B cell (primary cell): ENCODE results near the gene LAMA2. TPM values are rescaled to one million over a fixed set of nuclear protein-coding genes. Genes with fewer than 3 reads are reported as not detected.

Source experiments
- ATAC-seq: fragments of 200-7000 bp; cut with Tn5 transposase; one replicate; pipeline ENCODE4 v1.10.0; 2021; ENCODE audit warnings: low read depth, mild to moderate bottlenecking, moderate number of reproducible peaks, moderate library complexity
- CTCF ChIA-PET: fragments of 350-600 bp; sonication (Branson Sonifier 250); formaldehyde crosslinking; loops from one replicate; lab custom pipeline; 2021; ENCODE audit warnings: antibody characterized with exemption, inconsistent platforms; lab: Charles Lee
- POLR2A ChIA-PET: fragments of 350-600 bp; sonication (Branson Sonifier 250); formaldehyde crosslinking; loops from one replicate; lab custom pipeline; 2021; ENCODE audit warnings: antibody characterized with exemption; lab: Charles Lee
- DNase-seq: peaks from one replicate; pipeline ENCODE4 v3.0.0; 2013
- H2AFZ ChIP-seq: 2 replicates; pipeline ENCODE4 v1.6.1; 2012; ENCODE audit warnings: mild to moderate bottlenecking, low read depth, low read length; ENCODE audit not compliant: insufficient read depth, poor library complexity, severe bottlenecking
- H3K27ac ChIP-seq, 2 donors: 1 replicate in 1 of 2; 2 replicates in 1 of 2; pipeline ENCODE4 v1.5.1; 2012 to 2013; ENCODE audit warnings: low read length in 2 of 2, mild to moderate bottlenecking in 2 of 2, moderate library complexity in 1 of 2
- H3K27me3 ChIP-seq, 4 experiments: fragments of 200-600 bp in 1 of 4; sonication (generic) in 1 of 4; replicated peaks in 1 of 4; 1 replicate in 2 of 4; 2 replicates in 2 of 4; pipeline versions ENCODE4 v1.6.1 to v1.7.0; 2013 to 2016; ENCODE audit warnings: low read length in 3 of 4, mild to moderate bottlenecking in 2 of 4, mixed read lengths in 1 of 4, moderate library complexity in 1 of 4; ENCODE audit not compliant: insufficient read depth in 4 of 4, control insufficient read depth in 3 of 4; ENCODE audit errors: control extremely low read depth in 1 of 4
- H3K36me3 ChIP-seq, 2 experiments: replicated peaks in 1 of 2; 1 replicate in 1 of 2; 2 replicates in 1 of 2; pipeline versions ENCODE4 v1.6.1 to v1.7.1; 2013; ENCODE audit warnings: low read length in 1 of 2; ENCODE audit not compliant: insufficient read depth in 2 of 2, control insufficient read depth in 1 of 2; ENCODE audit errors: control extremely low read depth in 1 of 2, extremely low read depth in 1 of 2
- H3K4me1 ChIP-seq, 2 donors: fragments of 200-600 bp in 1 of 2; sonication (generic) in 1 of 2; 1 replicate in 1 of 2; 2 replicates in 1 of 2; pipeline versions ENCODE4 v1.5.1 to v1.6.1; 2013 to 2017; ENCODE audit warnings: low read length in 2 of 2; ENCODE audit not compliant: control insufficient read depth in 2 of 2, insufficient read depth in 2 of 2
- H3K4me2 ChIP-seq: replicated peaks from 2 replicates; pipeline ENCODE3; 2012; ENCODE audit warnings: mild to moderate bottlenecking, low read depth, low read length; ENCODE audit not compliant: poor library complexity, severe bottlenecking
- H3K4me3 ChIP-seq, 5 experiments: fragments of 200-600 bp in 1 of 5; sonication (generic) in 1 of 5; 1 replicate in 3 of 5; 2 replicates in 2 of 5; pipeline versions ENCODE4 v1.5.1 to v1.7.0; 2011 to 2016; ENCODE audit warnings: low read length in 4 of 5, mild to moderate bottlenecking in 4 of 5, low read depth in 2 of 5, control low read depth in 1 of 5, moderate library complexity in 1 of 5; ENCODE audit not compliant: insufficient read depth in 1 of 5; ENCODE audit errors: control extremely low read depth in 1 of 5, extremely low read depth in 1 of 5
- H3K79me2 ChIP-seq: fragments of 200-600 bp; sonication (generic); one replicate; pipeline ENCODE4 v1.6.0; 2016; ENCODE audit warnings: low read length; ENCODE audit not compliant: control insufficient read depth, insufficient read depth
- H3K9ac ChIP-seq: fragments of 200-600 bp; sonication (generic); 2 replicates; pipeline ENCODE4 v1.6.1; 2017; ENCODE audit warnings: mild to moderate bottlenecking, low read length, moderate library complexity
- H3K9me3 ChIP-seq, 3 donors: one replicate each; pipeline versions ENCODE4 v1.6.1 to v1.7.1; 2013; ENCODE audit warnings: low read length in 2 of 3; ENCODE audit not compliant: control insufficient read depth in 2 of 3, insufficient read depth in 1 of 3; ENCODE audit errors: control extremely low read depth in 1 of 3
- H4K20me1 ChIP-seq: 2 replicates; pipeline ENCODE4 v1.6.0; 2012; ENCODE audit warnings: mild to moderate bottlenecking, low read length; ENCODE audit not compliant: insufficient read depth, control insufficient read depth, poor library complexity, severe bottlenecking
- H3K27ac Mint-ChIP-seq: one replicate; pipeline ENCODE4 v1.8.0; 2021; ENCODE audit warnings: mixed read lengths
- H3K27me3 Mint-ChIP-seq: one replicate; pipeline ENCODE4 v1.8.0; 2021; ENCODE audit warnings: mixed read lengths
- H3K4me1 Mint-ChIP-seq: one replicate; pipeline ENCODE4 v1.8.0; 2021; ENCODE audit warnings: mixed read lengths
- H3K4me3 Mint-ChIP-seq: one replicate; pipeline ENCODE4 v1.8.0; 2021; ENCODE audit warnings: mixed read lengths
- H3K9me3 Mint-ChIP-seq: one replicate; pipeline ENCODE4 v1.8.0; 2022; ENCODE audit warnings: mixed read lengths; ENCODE audit not compliant: insufficient read depth
- EZH2 ChIP-seq: IDR thresholded peaks from 2 replicates; pipeline ENCODE4 v1.6.1; 2012; ENCODE audit warnings: borderline replicate concordance, low read depth, mild to moderate bottlenecking, moderate library complexity, low read length; ENCODE audit not compliant: insufficient read depth, poor library complexity, severe bottlenecking
- WGBS: methylation state at CpG from one replicate; pipeline ENCODE4 v1.1.5; 2013; ENCODE audit warnings: missing lambda C conversion rate; ENCODE audit not compliant: insufficient coverage; 5-methylcytosine and 5-hydroxymethylcytosine counted together
- intact Hi-C: fragments of 100-400 bp; cut with micrococcal nuclease; formaldehyde crosslinking; loops from one replicate; pipeline ENCODE4 v1.10.0; 2022
- polyA plus RNA-seq: library from polyadenylated mRNA; depleted of rRNA; stranded (reverse); fragments of >200 nt; gene quantifications from 2 replicates; pipeline ENCODE4 v1.2.3, GENCODE V29; 2012
- total RNA-seq, 2 donors: library from RNA; stranded (reverse); fragments of 120-200 nt in 1 of 2; gene quantifications; 1 replicate in 1 of 2; 2 replicates in 1 of 2; pipeline versions ENCODE4 v1.2.3 to v1.2.4, GENCODE V29; 2013 to 2022
- TF ChIP-seq, protein P1 (sequence below): fragments of 200-600 bp; IDR thresholded peaks from one replicate; pipeline ENCODE4 v1.8.0; 2022; ENCODE audit warnings: antibody characterized with exemption, mild to moderate bottlenecking

Gene LAMA2
- total and polyA plus RNA-seq, 2 donors (not counting 1 experiment from before 2014, with no cell fraction given): 0.16 TPM; not detected in 1

DNA sequence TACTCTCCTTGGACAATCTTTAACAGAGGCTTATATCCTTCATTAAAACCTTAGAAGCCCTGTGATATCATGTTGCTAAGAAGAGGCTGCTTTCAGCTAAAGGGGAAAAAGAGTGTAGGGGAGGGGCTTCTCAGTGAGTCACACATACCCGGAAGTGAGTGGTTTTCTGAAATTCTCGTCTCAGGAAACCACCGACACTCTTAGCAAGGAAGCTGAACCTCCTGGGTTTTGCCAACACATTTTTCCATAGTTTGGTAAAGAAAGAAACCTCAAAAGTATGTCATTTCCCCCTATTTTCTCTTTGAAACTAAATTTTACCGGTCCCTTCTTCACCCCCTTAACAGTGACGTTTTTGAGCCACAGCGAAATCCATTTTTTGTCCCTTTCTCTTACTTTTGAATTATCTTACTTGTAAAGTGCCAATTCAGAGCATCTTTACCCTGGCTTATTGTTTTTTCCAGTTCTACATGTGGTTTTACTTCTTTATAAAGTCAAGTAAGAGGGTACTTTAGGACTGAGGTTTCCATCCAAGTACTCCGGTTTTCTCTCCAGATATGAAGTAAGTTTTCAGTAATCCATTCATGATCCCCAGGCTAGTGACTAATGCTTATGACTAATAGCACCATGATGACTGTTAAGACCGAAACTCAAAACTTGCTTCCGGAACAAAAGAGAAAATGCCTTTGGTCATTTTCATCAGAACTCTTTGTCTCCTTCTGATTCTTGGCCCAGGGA, 607.8 kb downstream of the LAMA2 start:
- no peaks in the 10 kb centered on the region for H3K9me3 ChIP-seq
- WGBS: 0% methylated on average over 1 of the region's 9 CpGs
- CTCF ChIA-PET: interaction anchor here (1.0 to 3.7 kb wide), 6 partner anchors 7 to 531 kb away, joined by 3 to 23 read pairs (median 5); no protein-coding TSS in a partner anchor
- no peaks in the 10 kb centered on the region for H3K36me3 ChIP-seq
- H3K27me3 ChIP-seq: no peaks in the 10 kb centered on the region
- intact Hi-C loops: loop anchor here (5.0 kb wide), 1 partner anchor 98 kb away; no protein-coding TSS in a partner anchor
- Mint-ChIP-seq H3K9me3 (no peaks in the 10 kb centered on the region), H3K27me3 (no peaks in the 10 kb centered on the region), H3K27ac (peak overlapping the region; percentile 95), H3K4me3 (peak overlapping the region; percentile 79), H3K4me1 (peaks cover 20% of the 10 kb centered on the region)
- H3K4me2 ChIP-seq: peak overlapping the region; percentile 79
- ATAC-seq (peak; percentile 92), DNase-seq (peak; percentile 82)
- H3K4me3 ChIP-seq: peak overlapping the region; percentile 35 to 68 (median 54)
- TF ChIP-seq EZH2: no peak
- H3K9ac ChIP-seq: peak overlapping the region; percentile 72
- peak overlapping the region; percentile 95 for H2AFZ ChIP-seq
- H3K4me1 ChIP-seq: peaks cover 18 to 21% of the 10 kb centered on the region in 2 donors
- peak overlapping the region; percentile 80 to 89 for H3K27ac ChIP-seq
- H4K20me1 ChIP-seq: no peaks in the 10 kb centered on the region
- POLR2A ChIA-PET: no interaction called here
- H3K79me2 ChIP-seq: no peaks in the 10 kb centered on the region

DNA sequence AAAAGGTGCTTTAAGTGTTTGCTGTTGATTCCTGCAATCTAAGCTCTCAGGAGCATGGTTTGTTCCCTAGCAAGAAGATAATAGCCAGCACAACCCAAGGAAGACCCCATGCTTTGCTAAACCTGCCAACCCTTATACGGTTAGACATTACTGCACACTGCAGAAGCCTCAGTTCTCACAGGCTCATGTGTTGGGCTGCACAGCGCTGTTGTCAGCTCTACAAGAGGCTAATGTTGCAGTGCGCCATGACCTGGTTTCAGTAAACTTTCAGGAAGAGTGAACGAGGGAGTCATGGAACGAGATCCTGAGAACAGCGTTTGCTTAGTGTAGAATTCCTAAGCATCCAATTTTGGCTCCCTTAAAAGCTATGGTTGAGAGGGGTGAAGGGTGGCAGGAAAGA, 608.5 kb downstream of the LAMA2 start:
- Mint-ChIP-seq H3K27ac (peak overlapping the region; percentile 95), H3K9me3 (no peaks in the 10 kb centered on the region), H3K27me3 (no peaks in the 10 kb centered on the region), H3K4me3 (peak overlapping the region; percentile 79), H3K4me1 (peaks cover 20% of the 10 kb centered on the region)
- Histone ChIP-seq H3K4me1 (peaks cover 18 to 21% of the 10 kb centered on the region in 2 donors), H3K79me2 (no peaks in the 10 kb centered on the region), H3K27ac (peak overlapping the region in 1 of 2 donors; percentile 89), H2AFZ (peak overlapping the region; percentile 95), H3K36me3 (no peaks in the 10 kb centered on the region), H3K9me3 (no peaks in the 10 kb centered on the region), H3K27me3 (no peaks in the 10 kb centered on the region), H3K4me3 (no peak overlapping the region), H4K20me1 (no peaks in the 10 kb centered on the region), H3K9ac (no peak overlapping the region), H3K4me2 (no peak overlapping the region)
- POLR2A ChIA-PET: no interaction called here
- intact Hi-C loops: loop anchor here (5.0 kb wide), 1 partner anchor 99 kb away; no protein-coding TSS in a partner anchor
- no peak for DNase-seq
- no peak for ATAC-seq
- 97% methylated on average over 6 of the region's 6 CpGs for WGBS
- no peak for TF ChIP-seq EZH2
- TF ChIP-seq, protein P1, sequence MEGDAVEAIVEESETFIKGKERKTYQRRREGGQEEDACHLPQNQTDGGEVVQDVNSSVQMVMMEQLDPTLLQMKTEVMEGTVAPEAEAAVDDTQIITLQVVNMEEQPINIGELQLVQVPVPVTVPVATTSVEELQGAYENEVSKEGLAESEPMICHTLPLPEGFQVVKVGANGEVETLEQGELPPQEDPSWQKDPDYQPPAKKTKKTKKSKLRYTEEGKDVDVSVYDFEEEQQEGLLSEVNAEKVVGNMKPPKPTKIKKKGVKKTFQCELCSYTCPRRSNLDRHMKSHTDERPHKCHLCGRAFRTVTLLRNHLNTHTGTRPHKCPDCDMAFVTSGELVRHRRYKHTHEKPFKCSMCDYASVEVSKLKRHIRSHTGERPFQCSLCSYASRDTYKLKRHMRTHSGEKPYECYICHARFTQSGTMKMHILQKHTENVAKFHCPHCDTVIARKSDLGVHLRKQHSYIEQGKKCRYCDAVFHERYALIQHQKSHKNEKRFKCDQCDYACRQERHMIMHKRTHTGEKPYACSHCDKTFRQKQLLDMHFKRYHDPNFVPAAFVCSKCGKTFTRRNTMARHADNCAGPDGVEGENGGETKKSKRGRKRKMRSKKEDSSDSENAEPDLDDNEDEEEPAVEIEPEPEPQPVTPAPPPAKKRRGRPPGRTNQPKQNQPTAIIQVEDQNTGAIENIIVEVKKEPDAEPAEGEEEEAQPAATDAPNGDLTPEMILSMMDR: no peak
- CTCF ChIA-PET: interaction anchor here (1.2 to 3.7 kb wide), 4 partner anchors 8 to 530 kb away, joined by 4 to 23 read pairs (median 5); no protein-coding TSS in a partner anchor
